Testis (tissue), 3 donors: ENCODE measurements around the gene HSD3B7. TPM values are rescaled to one million over a fixed set of nuclear protein-coding genes. Genes with fewer than 3 reads are reported as not detected.

ENCODE experiments used
- DNase-seq: peaks from one replicate; pipeline ENCODE4 v3.0.0-alpha.2; 2019
- H3K27ac ChIP-seq, 2 donors: fragments of 200-600 bp; sonication (generic); one replicate each; pipeline ENCODE4 v1.5.1; 2019
- H3K27me3 ChIP-seq: fragments of 200-600 bp; sonication (generic); one replicate; pipeline ENCODE4 v1.5.1; 2019
- H3K36me3 ChIP-seq: fragments of 200-600 bp; sonication (generic); one replicate; pipeline ENCODE4 v1.5.1; 2017; ENCODE audit warnings: low read depth; ENCODE audit errors: missing control alignments
- H3K4me1 ChIP-seq: fragments of 200-600 bp; sonication (generic); one replicate; pipeline ENCODE4 v1.5.1; 2019
- H3K4me3 ChIP-seq, 2 donors: fragments of 200-600 bp; sonication (generic); one replicate each; pipeline ENCODE4 v1.5.1; 2017 to 2019
- H3K9me3 ChIP-seq: fragments of 200-600 bp; sonication (generic); one replicate; pipeline ENCODE4 v1.5.1; 2017
- POLR2A ChIP-seq: fragments of 450-650 bp; IDR thresholded peaks from one replicate; pipeline ENCODE4 v1.6.1; 2017; ENCODE audit warnings: antibody characterized with exemption, mild to moderate bottlenecking, moderate library complexity
- WGBS, 2 donors: methylation state at CpG; one replicate each; pipeline ENCODE4 v1.1.5; 2018; 5-methylcytosine and 5-hydroxymethylcytosine counted together
- intact Hi-C: fragments of 100-400 bp; cut with DNase I; formaldehyde crosslinking; loops from one replicate; pipeline ENCODE4 v1.15.1; 2023; ENCODE audit warnings: low total_unique reads
- polyA plus RNA-seq: library from polyadenylated mRNA; stranded (reverse); fragments of 350-450 nt; fragmentation: Illumina TruSeq; extraction: RNeasy Lipid Tissue Mini Kit (QIAGEN cat#74804); gene quantifications from one replicate; pipeline ENCODE4 v1.2.3, GENCODE V29; 2014; ENCODE audit warnings: low read depth, low replicate concordance; ENCODE audit not compliant: insufficient read depth
- total RNA-seq, 2 donors: library from RNA; depleted of rRNA; stranded (reverse); fragments of >200 nt; gene quantifications; one replicate each; pipeline ENCODE4 v1.2.3, GENCODE V29; 2016
- TF ChIP-seq, protein P1 (sequence below), 3 experiments: fragments of 450-650 bp in 2 of 3; fragments of 200-600 bp in 1 of 3; sonication (generic) in 1 of 3; IDR thresholded peaks; one replicate each; pipeline ENCODE4 v1.5.1; 2016 to 2019; ENCODE audit warnings: antibody characterized with exemption in 3 of 3, mild to moderate bottlenecking in 2 of 3, moderate library complexity in 1 of 3

The HSD3B7 gene
- total and polyA plus RNA-seq, 3 donors from 2014 or later, result 5.7 to 8.9 (median 7.4) TPM

GRCh38 chr16:31005350-31006085 lies 20.5 kb downstream of the HSD3B7 start:
- TF ChIP-seq, protein P1, sequence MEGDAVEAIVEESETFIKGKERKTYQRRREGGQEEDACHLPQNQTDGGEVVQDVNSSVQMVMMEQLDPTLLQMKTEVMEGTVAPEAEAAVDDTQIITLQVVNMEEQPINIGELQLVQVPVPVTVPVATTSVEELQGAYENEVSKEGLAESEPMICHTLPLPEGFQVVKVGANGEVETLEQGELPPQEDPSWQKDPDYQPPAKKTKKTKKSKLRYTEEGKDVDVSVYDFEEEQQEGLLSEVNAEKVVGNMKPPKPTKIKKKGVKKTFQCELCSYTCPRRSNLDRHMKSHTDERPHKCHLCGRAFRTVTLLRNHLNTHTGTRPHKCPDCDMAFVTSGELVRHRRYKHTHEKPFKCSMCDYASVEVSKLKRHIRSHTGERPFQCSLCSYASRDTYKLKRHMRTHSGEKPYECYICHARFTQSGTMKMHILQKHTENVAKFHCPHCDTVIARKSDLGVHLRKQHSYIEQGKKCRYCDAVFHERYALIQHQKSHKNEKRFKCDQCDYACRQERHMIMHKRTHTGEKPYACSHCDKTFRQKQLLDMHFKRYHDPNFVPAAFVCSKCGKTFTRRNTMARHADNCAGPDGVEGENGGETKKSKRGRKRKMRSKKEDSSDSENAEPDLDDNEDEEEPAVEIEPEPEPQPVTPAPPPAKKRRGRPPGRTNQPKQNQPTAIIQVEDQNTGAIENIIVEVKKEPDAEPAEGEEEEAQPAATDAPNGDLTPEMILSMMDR (IDR thresholded peaks at IDR 0.05), result no peak
- TF ChIP-seq POLR2A, result no peak
- 80 to 88% methylated on average over 14 to 16 of the region's 16 CpGs for WGBS, 2 donors
- Histone ChIP-seq H3K9me3 (no peaks in the 10 kb centered on the region), H3K4me3 (no peak overlapping the region), H3K36me3 (no peaks in the 10 kb centered on the region), H3K27me3 (no peaks in the 10 kb centered on the region), H3K27ac (no peak overlapping the region), H3K4me1 (peaks cover 8% of the 10 kb centered on the region)
- no peak for DNase-seq
- intact Hi-C loops, result no loop called here

DNA sequence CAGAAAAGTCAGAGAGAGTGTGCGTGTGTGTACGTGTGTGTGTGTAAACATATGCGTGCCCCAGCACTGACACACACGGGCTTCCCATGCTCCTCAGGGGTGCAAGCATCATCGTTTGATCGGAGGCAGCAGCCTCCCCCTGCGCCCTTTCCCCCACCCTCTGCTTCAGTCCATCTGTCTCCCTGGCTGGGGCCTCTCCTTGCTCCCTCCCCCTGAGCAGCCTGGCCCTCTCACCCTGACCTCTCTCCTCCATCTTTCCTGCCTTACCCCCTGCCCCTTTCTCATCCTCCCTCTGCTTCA lies 21.0 kb downstream of the HSD3B7 start:
- H3K4me3 ChIP-seq, result no peak overlapping the region
- TF ChIP-seq, protein P1 (IDR thresholded peaks at IDR 0.05), result no peak
- TF ChIP-seq POLR2A, result no peak
- intact Hi-C loops, result no loop called here
- H3K4me1 ChIP-seq, result peaks cover 8% of the 10 kb centered on the region
- H3K36me3 ChIP-seq, result no peaks in the 10 kb centered on the region
- H3K27ac ChIP-seq, result no peak overlapping the region
- DNase-seq, result no peak
- WGBS, 2 donors, result 59 to 61% methylated on average over 7 of the region's 7 CpGs
- H3K9me3 ChIP-seq, result no peaks in the 10 kb centered on the region
- H3K27me3 ChIP-seq, result no peaks in the 10 kb centered on the region

DNA sequence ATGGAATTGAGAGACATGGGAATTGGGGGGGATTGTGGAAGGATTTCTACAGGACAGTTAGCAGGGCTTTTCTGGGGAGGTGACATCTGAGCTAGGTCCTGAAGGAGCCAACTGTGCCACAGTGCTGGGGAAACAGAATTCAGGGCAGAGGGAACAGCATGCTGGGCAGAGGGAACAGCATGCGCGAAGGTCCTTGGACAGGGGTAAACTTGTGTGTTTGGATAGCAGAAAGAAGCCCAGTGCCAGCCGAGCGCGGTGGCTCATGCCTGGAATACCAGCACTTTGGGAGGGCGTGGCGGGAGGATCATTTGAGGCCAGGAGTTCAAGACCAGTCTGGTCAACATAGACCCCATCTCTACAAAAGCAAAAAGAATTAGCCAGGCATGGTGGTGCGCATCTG lies 21.6 kb downstream of the HSD3B7 start:
- Histone ChIP-seq H3K36me3 (no peaks in the 10 kb centered on the region), H3K4me3 (no peak overlapping the region), H3K4me1 (peaks cover 8% of the 10 kb centered on the region), H3K27me3 (no peaks in the 10 kb centered on the region), H3K27ac (no peak overlapping the region), H3K9me3 (no peaks in the 10 kb centered on the region)
- DNase-seq, result no peak
- intact Hi-C loops, result no loop called here
- TF ChIP-seq, protein P1 (IDR thresholded peaks at IDR 0.05), result no peak
- no peak for TF ChIP-seq POLR2A
- 88 to 92% methylated on average over 8 of the region's 8 CpGs for WGBS, 2 donors

DNA sequence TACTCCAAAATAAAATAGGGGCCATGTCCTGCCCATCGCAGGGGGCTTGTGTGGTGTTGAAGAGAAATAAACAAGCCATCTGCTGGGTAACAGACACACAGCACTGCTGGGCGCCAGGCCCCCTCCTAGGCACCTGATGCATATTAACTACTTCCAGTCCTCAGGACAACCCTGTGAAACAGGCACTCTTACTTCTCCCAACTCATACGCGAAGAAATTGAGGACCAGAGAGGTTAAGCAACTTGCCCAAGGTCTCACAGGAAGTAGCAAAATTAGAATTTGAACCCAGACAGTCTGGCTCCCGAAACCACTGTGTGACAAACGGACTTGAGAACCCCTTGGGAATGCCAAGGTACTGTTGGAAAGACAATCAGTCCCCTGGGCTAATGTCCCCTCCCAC lies 22.7 kb downstream of the HSD3B7 start:
- H3K27me3 ChIP-seq, result no peaks in the 10 kb centered on the region
- intact Hi-C loops, result no loop called here

More for the DNA sequence above, 22.7 kb downstream of the HSD3B7 start:
- WGBS, 2 donors, result 62 to 79% methylated on average over 6 of the region's 6 CpGs
- Histone ChIP-seq H3K4me1 (no peaks in the 10 kb centered on the region), H3K9me3 (no peaks in the 10 kb centered on the region), H3K36me3 (no peaks in the 10 kb centered on the region), H3K27ac (no peak overlapping the region), H3K4me3 (no peak overlapping the region)
- no peak for DNase-seq
- no peak for TF ChIP-seq POLR2A
- TF ChIP-seq, protein P1 (IDR thresholded peaks at IDR 0.05), result no peak
